Ovary (tissue), 3 donors: ENCODE measurements around the gene REEP3.

Experiments used
- EP300 ChIP-seq: sonication (generic); formaldehyde crosslinking; IDR thresholded peaks from one replicate; pipeline ENCODE4 v1.6.1; 2017; ENCODE audit warnings: antibody characterized with exemption
- POLR2A ChIP-seq: fragments of 450-650 bp; IDR thresholded peaks from one replicate; pipeline ENCODE4 v1.6.1; 2017; ENCODE audit warnings: antibody characterized with exemption, mild to moderate bottlenecking, moderate library complexity
- TF ChIP-seq, protein P1 (sequence below), 3 donors: fragments of 450-650 bp in 2 of 3; fragments of 200-600 bp in 1 of 3; IDR thresholded peaks; one replicate each; pipeline versions ENCODE4 v1.5.1 to v1.8.0; 2016 to 2022; ENCODE audit warnings: antibody characterized with exemption in 3 of 3, mild to moderate bottlenecking in 1 of 3
- donor health status: DM: no; HTN: no; CAD: no.

DNA sequence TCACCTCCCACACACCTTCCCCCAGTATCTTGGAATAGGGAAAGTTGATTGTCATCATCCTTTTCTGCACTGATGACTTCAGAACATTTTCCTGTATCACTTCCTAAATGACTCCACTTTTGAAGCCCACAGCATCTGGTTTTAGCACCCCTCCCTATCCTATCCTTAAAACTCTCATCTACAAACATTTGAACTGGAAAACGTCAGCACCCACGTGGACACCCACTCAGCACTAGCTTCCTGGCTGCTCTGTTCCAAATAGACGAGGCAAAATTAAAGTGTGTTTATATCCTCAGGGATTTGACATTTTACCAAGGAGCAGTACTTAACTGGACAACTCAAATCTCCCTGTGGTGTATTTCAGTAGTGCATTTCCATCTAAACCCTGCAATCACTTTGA lies 73.9 kb downstream of the REEP3 start:
- TF ChIP-seq, protein P1, sequence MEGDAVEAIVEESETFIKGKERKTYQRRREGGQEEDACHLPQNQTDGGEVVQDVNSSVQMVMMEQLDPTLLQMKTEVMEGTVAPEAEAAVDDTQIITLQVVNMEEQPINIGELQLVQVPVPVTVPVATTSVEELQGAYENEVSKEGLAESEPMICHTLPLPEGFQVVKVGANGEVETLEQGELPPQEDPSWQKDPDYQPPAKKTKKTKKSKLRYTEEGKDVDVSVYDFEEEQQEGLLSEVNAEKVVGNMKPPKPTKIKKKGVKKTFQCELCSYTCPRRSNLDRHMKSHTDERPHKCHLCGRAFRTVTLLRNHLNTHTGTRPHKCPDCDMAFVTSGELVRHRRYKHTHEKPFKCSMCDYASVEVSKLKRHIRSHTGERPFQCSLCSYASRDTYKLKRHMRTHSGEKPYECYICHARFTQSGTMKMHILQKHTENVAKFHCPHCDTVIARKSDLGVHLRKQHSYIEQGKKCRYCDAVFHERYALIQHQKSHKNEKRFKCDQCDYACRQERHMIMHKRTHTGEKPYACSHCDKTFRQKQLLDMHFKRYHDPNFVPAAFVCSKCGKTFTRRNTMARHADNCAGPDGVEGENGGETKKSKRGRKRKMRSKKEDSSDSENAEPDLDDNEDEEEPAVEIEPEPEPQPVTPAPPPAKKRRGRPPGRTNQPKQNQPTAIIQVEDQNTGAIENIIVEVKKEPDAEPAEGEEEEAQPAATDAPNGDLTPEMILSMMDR (IDR thresholded peaks at IDR 0.05): no peak
- TF ChIP-seq POLR2A (no peak), EP300 (no peak)
